Prostate gland (tissue), 2 donors: ENCODE results near the gene RDX.

Experiments used
- POLR2A ChIP-seq: fragments of 450-650 bp; IDR thresholded peaks from one replicate; pipeline ENCODE4 v1.6.1; 2016; ENCODE audit warnings: antibody characterized with exemption, mild to moderate bottlenecking
- TF ChIP-seq, protein P1 (sequence below), 4 experiments: fragments of 200-600 bp in 2 of 4; fragments of 450-650 bp in 2 of 4; sonication (generic) in 2 of 4; IDR thresholded peaks; 1 replicate in 3 of 4; 2 replicates in 1 of 4; pipeline ENCODE4 v1.5.1; 2016 to 2019; ENCODE audit warnings: antibody characterized with exemption in 4 of 4, mild to moderate bottlenecking in 2 of 4, moderate library complexity in 2 of 4

DNA sequence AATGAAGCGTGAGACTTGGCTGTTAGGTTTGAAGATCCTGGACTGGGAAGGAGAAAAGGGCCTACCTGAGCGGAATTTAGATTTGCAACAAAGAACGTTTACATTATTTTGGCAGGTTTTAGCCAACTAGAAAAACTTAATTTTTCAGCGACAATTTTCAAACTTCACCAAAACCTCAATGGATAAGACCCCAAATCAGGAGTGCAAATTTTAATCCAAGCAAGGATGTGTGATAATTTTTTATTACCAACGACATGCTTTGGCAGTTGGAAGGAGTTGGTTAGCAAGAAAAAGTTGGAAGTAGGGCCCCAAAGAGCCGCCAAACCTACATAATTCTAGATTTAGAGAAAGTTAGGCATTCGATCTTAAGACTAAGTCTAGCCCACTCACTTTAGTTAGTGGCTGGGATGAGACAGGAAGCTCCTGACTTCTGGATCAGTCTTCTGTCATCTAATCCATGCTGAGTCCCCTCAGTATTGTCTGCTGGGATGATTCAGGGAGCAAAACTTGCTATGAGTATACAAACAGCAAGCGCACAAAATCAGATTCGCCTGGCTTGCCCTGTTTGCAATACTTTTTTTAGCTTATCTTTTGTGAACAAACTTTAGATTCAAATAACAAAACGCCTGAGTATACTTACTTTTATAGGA, 787 bp upstream of the RDX start:
- TF ChIP-seq, protein P1, sequence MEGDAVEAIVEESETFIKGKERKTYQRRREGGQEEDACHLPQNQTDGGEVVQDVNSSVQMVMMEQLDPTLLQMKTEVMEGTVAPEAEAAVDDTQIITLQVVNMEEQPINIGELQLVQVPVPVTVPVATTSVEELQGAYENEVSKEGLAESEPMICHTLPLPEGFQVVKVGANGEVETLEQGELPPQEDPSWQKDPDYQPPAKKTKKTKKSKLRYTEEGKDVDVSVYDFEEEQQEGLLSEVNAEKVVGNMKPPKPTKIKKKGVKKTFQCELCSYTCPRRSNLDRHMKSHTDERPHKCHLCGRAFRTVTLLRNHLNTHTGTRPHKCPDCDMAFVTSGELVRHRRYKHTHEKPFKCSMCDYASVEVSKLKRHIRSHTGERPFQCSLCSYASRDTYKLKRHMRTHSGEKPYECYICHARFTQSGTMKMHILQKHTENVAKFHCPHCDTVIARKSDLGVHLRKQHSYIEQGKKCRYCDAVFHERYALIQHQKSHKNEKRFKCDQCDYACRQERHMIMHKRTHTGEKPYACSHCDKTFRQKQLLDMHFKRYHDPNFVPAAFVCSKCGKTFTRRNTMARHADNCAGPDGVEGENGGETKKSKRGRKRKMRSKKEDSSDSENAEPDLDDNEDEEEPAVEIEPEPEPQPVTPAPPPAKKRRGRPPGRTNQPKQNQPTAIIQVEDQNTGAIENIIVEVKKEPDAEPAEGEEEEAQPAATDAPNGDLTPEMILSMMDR (IDR thresholded peaks at IDR 0.05), result no peak
- TF ChIP-seq POLR2A, result no peak
